ENCODE data around the gene ADM.

Gene ADM

GRCh38 chr11:10329935-10330334 is 25.1 kb downstream of the ADM start:
- no peak for DNase-seq

GRCh38 chr11:10331548-10332289 is 26.8 kb downstream of the ADM start:
- no peak for DNase-seq

- DNase-seq: no peak
Observed at GRCh38 chr11:10333490-10333889, 28.6 kb downstream of the ADM start.

DNA sequence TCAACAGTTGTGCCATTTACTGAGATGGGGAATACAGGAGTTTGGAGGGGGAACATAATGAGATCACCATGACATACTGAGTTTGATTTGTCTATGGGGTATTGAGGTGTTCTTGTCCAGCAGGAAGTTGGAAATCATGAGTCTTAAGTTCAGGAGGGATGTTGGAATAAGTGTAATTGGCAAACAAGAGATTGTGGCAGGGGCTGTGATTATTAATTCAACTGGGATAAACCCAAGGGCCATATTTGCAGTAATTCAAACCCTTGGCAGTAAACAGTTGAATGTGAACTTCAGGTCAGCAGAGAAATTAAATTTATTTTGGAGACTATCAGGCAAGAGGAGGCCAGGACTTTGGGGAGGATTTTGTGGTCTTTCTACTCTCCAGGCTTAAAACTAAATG is 33.4 kb downstream of the ADM start:
- DNase-seq: no peak

- no peak for DNase-seq
Observed at GRCh38 chr11:10348650-10349280, 43.9 kb downstream of the ADM start.

- DNase-seq: no peak
Observed at GRCh38 chr11:10349281-10349665, 44.4 kb downstream of the ADM start.

- DNase-seq: no peak
Observed at GRCh38 chr11:10349806-10350205, 44.9 kb downstream of the ADM start.

GRCh38 chr11:10350334-10350733 is 45.5 kb downstream of the ADM start:
- DNase-seq: no peak

DNA sequence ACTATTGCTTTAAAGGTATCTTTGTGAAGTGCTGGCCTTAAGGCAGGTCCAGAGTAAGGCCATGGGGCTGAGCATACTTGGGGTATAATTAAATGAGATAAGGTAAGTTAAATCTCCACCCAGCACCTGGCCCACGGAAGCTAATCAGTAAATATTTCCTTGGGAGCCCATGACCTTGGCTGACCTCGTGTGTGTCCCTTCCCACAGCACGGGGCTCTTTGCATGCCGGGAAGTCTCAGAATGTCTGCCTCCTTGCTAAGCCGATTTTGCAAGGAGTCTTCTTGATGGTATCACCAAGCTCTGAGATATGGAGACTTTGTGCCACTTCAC is 46.5 kb downstream of the ADM start:
- DNase-seq: no peak

DNA sequence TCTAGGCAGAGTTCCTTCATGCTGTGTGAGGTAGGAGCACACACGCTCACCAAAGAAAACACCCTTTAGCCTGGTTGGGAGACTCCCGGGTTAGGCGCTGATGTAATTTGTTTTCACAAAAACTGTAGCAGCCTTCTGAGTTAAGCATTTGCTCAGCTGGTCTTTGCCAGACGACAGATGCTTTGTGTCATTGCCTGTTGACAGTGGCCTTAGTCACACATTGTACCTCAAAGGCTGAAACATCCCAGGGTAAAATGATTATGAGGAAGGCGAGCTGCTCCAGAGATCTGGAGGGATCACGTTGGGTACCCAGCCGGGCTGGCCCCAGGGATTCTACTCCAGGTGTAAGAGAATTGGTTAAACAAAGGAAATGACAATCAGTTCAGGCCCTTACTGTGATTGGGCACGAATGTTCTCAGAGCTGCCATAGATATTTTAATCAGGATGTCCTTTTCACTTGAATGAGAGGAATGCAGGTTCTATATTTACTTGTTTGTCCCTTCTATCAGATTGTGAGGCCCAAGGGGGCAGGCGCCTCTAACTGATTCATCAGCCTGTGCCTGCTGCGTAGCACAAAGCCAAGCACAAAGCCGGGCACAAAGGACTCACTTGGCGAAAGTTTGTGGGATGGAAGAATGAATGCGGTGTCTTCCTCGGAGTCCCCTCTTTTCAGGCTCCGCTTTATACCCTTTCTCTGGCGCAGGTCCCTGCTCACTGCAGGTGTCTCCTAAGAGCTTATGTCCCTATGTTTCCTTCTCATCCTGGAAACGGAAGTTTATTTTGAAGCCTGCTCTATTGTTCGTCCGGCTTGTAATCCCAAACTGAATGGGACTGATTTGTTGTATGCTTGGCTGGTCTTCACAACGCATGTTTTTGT is 47.1 kb downstream of the ADM start:
- DNase-seq: no peak

DNA sequence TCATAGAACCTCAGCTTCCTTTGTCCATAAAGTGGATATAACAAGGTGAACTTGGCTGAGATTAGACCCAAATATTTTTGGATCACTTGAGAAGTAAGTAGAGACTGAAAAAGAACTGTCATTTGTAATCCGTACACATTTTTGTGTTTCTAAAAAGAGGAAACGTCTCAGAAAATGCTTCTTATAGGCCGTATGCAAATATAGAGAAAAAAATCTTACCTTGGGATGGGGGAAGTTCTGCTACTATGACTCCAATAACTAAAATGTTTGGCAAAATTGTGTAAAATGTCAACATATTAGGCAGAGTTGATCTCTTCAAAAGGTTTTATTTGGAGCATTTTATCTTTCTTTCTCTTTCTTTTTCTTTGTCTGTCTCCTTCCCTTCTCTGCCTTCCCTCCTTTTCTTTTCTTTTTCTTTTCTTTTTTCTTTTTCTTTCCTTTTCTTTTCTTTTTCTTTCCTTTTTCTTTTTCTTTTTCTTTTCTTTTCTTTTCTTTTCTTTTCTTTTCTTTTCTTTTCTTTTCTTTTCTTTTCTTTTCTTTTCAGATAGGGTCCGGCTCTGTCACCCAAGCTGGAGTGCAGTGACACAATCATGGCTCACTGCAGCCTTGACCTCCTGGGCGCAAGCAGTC is 48.2 kb downstream of the ADM start:
- DNase-seq: no peak

DNA sequence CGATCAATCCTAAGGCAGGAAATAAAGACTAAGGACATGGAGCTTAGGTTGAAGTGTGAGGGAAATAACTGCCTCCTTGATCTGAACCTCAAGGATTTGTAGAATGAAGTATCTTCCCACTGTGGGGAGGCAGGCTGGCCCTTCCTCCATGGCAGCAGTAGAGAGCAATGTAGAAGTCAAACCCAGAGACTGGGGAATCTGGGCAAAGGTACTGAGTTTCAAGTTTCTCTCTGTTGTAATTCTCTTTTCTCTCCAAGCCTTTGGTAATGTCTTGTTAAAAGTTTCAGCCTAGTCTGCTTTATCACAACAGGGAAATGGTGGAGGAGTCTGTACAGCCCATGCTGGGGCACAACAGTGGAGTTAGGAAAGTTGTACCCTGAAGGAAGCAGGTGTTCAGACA is 49.5 kb downstream of the ADM start:
- no peak for DNase-seq

DNA sequence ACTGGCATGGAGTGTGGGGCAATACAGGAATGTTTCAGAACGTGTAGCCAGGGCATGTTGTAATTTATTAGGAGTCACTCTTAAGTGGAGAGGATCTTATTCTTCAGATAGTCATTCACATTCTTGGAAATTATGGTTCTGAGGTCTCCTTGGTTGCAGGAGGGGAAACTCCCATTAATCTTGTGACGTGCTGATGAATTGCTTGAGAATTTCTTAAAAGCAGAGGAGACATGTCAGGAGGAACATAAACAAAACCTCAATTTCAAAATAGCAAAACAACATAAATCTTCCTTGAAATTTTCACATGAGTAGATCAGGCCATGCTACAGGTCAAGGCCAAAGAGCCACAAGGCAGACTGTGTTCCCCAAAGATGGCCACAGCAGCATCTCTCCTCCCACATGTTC is 50.4 kb downstream of the ADM start:
- no peak for DNase-seq

DNA sequence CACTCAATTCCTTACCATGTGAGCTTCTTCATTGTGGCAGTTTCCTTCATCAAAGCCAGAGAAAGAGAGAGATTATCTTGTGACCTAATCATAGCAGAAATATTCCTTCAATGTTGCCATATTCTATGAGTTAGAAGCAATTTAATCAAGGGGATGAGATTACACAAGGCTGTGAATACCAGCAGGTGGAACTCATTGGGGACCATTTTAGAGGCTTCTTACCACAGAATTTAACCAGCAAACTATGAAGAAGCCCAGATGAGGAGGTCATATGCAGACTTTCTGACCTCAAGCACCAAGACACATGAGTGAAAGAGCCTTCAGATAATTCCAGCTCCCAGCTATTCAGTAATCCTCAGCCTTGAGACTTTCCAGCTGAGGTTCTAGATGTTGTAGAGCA is 51.3 kb downstream of the ADM start:
- no peak for DNase-seq

All from activated T-cell treated with anti-CD3 and anti-CD28 coated beads, Interleukin-2, amount 50 U/mL, for 1 hour (primary cell).